ENCODE results near the gene GPR180. TPM values are rescaled to one million over a fixed set of nuclear protein-coding genes. Genes with fewer than 3 reads are reported as not detected.

The GPR180 gene
- total RNA-seq, 2 donors from 2014 or later, result 6.6 to 6.9 TPM

DNA sequence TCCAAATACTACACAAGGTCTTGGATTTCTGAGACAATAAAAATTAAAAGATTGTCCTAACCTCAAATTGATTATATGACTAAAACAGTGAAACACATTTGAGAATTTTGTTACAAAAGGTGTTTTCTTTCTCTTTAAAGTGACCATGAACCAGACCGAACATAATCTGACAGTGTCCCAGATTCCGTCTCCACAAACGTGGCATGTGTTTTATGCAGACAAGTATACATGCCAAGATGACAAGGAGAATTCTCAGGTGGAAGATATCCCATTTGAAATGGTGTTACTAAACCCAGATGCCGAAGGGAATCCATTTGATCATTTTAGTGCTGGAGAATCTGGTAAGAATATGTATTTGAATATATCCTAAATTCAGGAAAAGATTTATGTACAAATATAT is 10.4 kb downstream of the GPR180 start:
- Mint-ChIP-seq H3K4me3 (no peak overlapping the region), H3K9me3 (no peaks in the 10 kb centered on the region), H3K27ac (no peak overlapping the region), H3K27me3 (ENCODE audit: insufficient read depth) (no peaks in the 10 kb centered on the region), H3K4me1 (no peaks in the 10 kb centered on the region), H3K36me3 (ENCODE audit: low read depth) (peaks cover 28% of the 10 kb centered on the region)
- H3K27me3 ChIP-seq (ENCODE audit: control insufficient read depth, insufficient read depth, low read length, poor library complexity, severe bottlenecking), result no peaks in the 10 kb centered on the region
- H3K9ac ChIP-seq (ENCODE audit: extremely low read depth, low read length, poor library complexity, severe bottlenecking), result no peak overlapping the region
- WGBS, 2 experiments (ENCODE audit: insufficient coverage in 1 of 2, insufficient read length in 1 of 2), result 82 to 91% methylated on average over 3 to 4 of the region's 4 CpGs
- TF ChIP-seq, protein P1, sequence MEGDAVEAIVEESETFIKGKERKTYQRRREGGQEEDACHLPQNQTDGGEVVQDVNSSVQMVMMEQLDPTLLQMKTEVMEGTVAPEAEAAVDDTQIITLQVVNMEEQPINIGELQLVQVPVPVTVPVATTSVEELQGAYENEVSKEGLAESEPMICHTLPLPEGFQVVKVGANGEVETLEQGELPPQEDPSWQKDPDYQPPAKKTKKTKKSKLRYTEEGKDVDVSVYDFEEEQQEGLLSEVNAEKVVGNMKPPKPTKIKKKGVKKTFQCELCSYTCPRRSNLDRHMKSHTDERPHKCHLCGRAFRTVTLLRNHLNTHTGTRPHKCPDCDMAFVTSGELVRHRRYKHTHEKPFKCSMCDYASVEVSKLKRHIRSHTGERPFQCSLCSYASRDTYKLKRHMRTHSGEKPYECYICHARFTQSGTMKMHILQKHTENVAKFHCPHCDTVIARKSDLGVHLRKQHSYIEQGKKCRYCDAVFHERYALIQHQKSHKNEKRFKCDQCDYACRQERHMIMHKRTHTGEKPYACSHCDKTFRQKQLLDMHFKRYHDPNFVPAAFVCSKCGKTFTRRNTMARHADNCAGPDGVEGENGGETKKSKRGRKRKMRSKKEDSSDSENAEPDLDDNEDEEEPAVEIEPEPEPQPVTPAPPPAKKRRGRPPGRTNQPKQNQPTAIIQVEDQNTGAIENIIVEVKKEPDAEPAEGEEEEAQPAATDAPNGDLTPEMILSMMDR (conservative IDR thresholded peaks at IDR 0.05), result no peak
- no peaks in the 10 kb centered on the region for H3K4me1 ChIP-seq (ENCODE audit: control insufficient read depth, insufficient read depth, low read length)
- no peaks in the 10 kb centered on the region for H3K9me3 ChIP-seq (ENCODE audit: control insufficient read depth, low read length)
- no peak overlapping the region for H3K27ac ChIP-seq (ENCODE audit: low read depth, low read length)
- peaks cover 71% of the 10 kb centered on the region for H3K36me3 ChIP-seq (ENCODE audit: control insufficient read depth, insufficient read depth, low read length)
- no peak for DNase-seq
- no peak overlapping the region for H3K4me3 ChIP-seq (ENCODE audit: low read length)

DNA sequence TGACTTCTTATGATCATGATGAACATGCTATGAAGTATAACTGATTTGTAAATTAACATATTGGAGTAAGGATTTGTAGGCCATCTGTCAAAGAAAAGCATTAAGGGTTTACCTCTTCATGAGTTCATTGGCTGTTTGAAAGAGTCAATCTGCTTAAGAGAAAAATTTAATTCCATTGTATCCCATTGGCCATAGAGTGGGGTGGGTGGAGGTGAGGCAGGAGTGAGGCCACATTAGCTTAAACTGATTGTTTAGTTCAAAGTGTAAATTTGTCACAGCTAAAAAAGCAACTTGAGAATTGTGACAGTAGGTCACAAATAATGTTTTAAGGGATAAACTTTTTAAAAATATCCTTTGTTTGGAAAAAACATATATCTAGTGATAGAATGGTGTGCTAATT is 11.4 kb downstream of the GPR180 start:
- Mint-ChIP-seq H3K9me3 (no peaks in the 10 kb centered on the region), H3K27ac (no peak overlapping the region), H3K4me1 (no peaks in the 10 kb centered on the region), H3K27me3 (ENCODE audit: insufficient read depth) (no peaks in the 10 kb centered on the region), H3K36me3 (ENCODE audit: low read depth) (peaks cover 26% of the 10 kb centered on the region), H3K4me3 (no peak overlapping the region)
- Histone ChIP-seq H3K9me3 (ENCODE audit: control insufficient read depth, low read length) (no peaks in the 10 kb centered on the region), H3K27ac (ENCODE audit: low read depth, low read length) (no peak overlapping the region), H3K27me3 (ENCODE audit: control insufficient read depth, insufficient read depth, low read length, poor library complexity, severe bottlenecking) (no peaks in the 10 kb centered on the region), H3K36me3 (ENCODE audit: control insufficient read depth, insufficient read depth, low read length) (peaks cover 62% of the 10 kb centered on the region), H3K9ac (ENCODE audit: extremely low read depth, low read length, poor library complexity, severe bottlenecking) (no peak overlapping the region), H3K4me1 (ENCODE audit: control insufficient read depth, insufficient read depth, low read length) (no peaks in the 10 kb centered on the region), H3K4me3 (ENCODE audit: low read length) (no peak overlapping the region)
- no peak for DNase-seq
- TF ChIP-seq, protein P1 (conservative IDR thresholded peaks at IDR 0.05), result no peak

DNA sequence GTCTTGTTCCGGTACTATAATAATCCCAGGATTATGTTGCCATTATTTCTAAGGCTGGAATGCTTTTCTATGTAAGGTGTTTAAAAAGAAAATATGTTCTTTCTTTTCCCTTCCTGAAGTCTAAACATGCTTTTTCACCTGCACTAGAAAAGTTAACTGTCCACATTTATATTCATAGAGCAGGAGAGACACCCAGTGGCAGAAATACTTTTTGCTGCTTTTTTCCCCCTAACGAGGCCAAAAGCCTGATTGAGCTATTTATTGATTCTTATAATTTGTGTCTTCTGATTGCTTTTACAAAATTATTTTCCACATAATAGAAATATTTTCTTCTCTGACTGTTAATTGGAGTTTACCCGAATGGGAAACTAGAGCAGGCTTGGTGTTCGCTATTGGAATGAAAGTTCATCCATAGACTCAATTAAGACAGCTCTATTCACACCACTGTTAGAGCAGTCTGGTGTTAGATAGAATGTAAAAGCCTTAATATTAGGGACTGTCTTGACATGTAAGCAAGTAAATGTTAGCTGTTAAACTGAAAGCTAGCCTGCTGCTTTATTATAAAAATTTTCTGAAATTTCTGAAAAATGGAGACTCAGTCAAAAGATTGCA is 15.8 kb downstream of the GPR180 start:
- no peak overlapping the region for H3K27ac ChIP-seq (ENCODE audit: low read depth, low read length)
- peak; percentile 49 for DNase-seq
- no peaks in the 10 kb centered on the region for H3K4me1 Mint-ChIP-seq
- H3K9me3 Mint-ChIP-seq, result no peaks in the 10 kb centered on the region
- no peaks in the 10 kb centered on the region for H3K27me3 Mint-ChIP-seq (ENCODE audit: insufficient read depth)
- H3K9me3 ChIP-seq (ENCODE audit: control insufficient read depth, low read length), result no peaks in the 10 kb centered on the region
- no peak overlapping the region for H3K9ac ChIP-seq (ENCODE audit: extremely low read depth, low read length, poor library complexity, severe bottlenecking)
- no peaks in the 10 kb centered on the region for H3K4me1 ChIP-seq (ENCODE audit: control insufficient read depth, insufficient read depth, low read length)
- no peak overlapping the region for H3K4me3 Mint-ChIP-seq
- H3K4me3 ChIP-seq (ENCODE audit: low read length), result no peak overlapping the region
- H3K36me3 ChIP-seq (ENCODE audit: control insufficient read depth, insufficient read depth, low read length), result peaks cover 57% of the 10 kb centered on the region
- TF ChIP-seq, protein P1 (conservative IDR thresholded peaks at IDR 0.05), result peak; percentile 71
- H3K27me3 ChIP-seq (ENCODE audit: control insufficient read depth, insufficient read depth, low read length, poor library complexity, severe bottlenecking), result no peaks in the 10 kb centered on the region
- H3K36me3 Mint-ChIP-seq (ENCODE audit: low read depth), result peaks cover 30% of the 10 kb centered on the region
- H3K27ac Mint-ChIP-seq, result no peak overlapping the region
- 72% methylated on average over 3 of the region's 4 CpGs; no CpG with 5 or more reads in 1 of the 2 experiments for WGBS, 2 experiments (ENCODE audit: insufficient coverage in 1 of 2, insufficient read length in 1 of 2)

Data from endodermal cell (in vitro differentiated cells).